Neural cell (in vitro differentiated cells): ENCODE measurements around the gene SMTNL2. TPM values are rescaled to one million over a fixed set of nuclear protein-coding genes. Genes with fewer than 3 reads are reported as not detected.

Source experiments
- H2AFZ ChIP-seq: fragments of 200-600, 300-800 bp; sonication (generic), shearing (Covaris generic); 2 replicates; pipeline ENCODE4 v1.6.0; 2014; ENCODE audit warnings: low read depth, mild to moderate bottlenecking, antibody characterized with exemption, low read length, moderate library complexity
- H3F3A ChIP-seq: fragments of 200-600 bp; shearing (Covaris generic); 2 replicates; pipeline ENCODE4 v1.6.1; 2016; ENCODE audit warnings: mild to moderate bottlenecking, moderate library complexity, mixed read lengths, antibody characterized with exemption, low read length; ENCODE audit not compliant: insufficient read depth, poor library complexity, severe bottlenecking
- H3K27ac ChIP-seq: fragments of 200-600, 300-800 bp; sonication (generic), shearing (Covaris generic); 2 replicates; pipeline ENCODE4 v1.5.1; 2014; ENCODE audit warnings: mild to moderate bottlenecking, low read length, moderate library complexity
- H3K27me3 ChIP-seq: fragments of 300-800, 200-600 bp; sonication (generic), shearing (Covaris generic); 2 replicates; pipeline ENCODE4 v1.6.0; 2014; ENCODE audit warnings: mild to moderate bottlenecking, low read depth, low read length, moderate library complexity; ENCODE audit not compliant: insufficient read depth
- H3K36me3 ChIP-seq: fragments of 300-800, 200-600 bp; sonication (generic), shearing (Covaris generic); 2 replicates; pipeline ENCODE4 v1.5.1; 2014; ENCODE audit warnings: mild to moderate bottlenecking, antibody characterized with exemption, low read length, moderate library complexity; ENCODE audit not compliant: insufficient read depth
- H3K4me2 ChIP-seq: fragments of 300-800, 200-600 bp; sonication (generic), shearing (Covaris generic); 2 replicates; pipeline ENCODE4 v1.6.0; 2014; ENCODE audit warnings: mild to moderate bottlenecking, low read length
- H3K4me3 ChIP-seq: fragments of 300-800, 200-600 bp; sonication (generic), shearing (Covaris generic); 2 replicates; pipeline ENCODE4 v1.5.1; 2014; ENCODE audit warnings: mild to moderate bottlenecking, low read length, moderate library complexity
- H3K79me2 ChIP-seq: fragments of 200-600 bp; shearing (Covaris generic); replicated peaks from 2 replicates; pipeline ENCODE4 v1.6.0; 2014; ENCODE audit warnings: mild to moderate bottlenecking, low read length, moderate library complexity; ENCODE audit not compliant: insufficient read depth
- H3K9ac ChIP-seq: fragments of 300-800, 200-600 bp; sonication (generic), shearing (Covaris generic); 2 replicates; pipeline ENCODE4 v1.6.1; 2016; ENCODE audit warnings: mild to moderate bottlenecking, low read length, mixed read lengths
- H3K9me2 ChIP-seq: fragments of 200-600 bp; shearing (Covaris generic); 2 replicates; pipeline ENCODE4 v1.6.1; 2016; ENCODE audit warnings: mild to moderate bottlenecking, low read length, mixed read lengths; ENCODE audit not compliant: insufficient read depth
- H3K9me3 ChIP-seq: fragments of 200-600, 300-800 bp; sonication (generic), shearing (Covaris generic); 2 replicates; pipeline ENCODE4 v1.6.1; 2016; ENCODE audit warnings: mild to moderate bottlenecking, mixed run types, low read length, moderate library complexity, mixed read lengths
- H4K20me1 ChIP-seq: fragments of 200-600 bp; shearing (Covaris generic); 2 replicates; pipeline ENCODE4 v1.6.1; 2016; ENCODE audit warnings: mild to moderate bottlenecking, mixed run types; ENCODE audit not compliant: insufficient read depth
- CTCF ChIP-seq: fragments of 450-650 bp; IDR thresholded peaks from 2 replicates; pipeline ENCODE4 v1.5.1; 2014; ENCODE audit warnings: antibody characterized with exemption, mild to moderate bottlenecking, moderate library complexity; ENCODE audit not compliant: poor library complexity, severe bottlenecking
- EP300 ChIP-seq: fragments of 450-650 bp; conservative IDR thresholded peaks from 2 replicates; pipeline ENCODE4 v1.6.1; 2014; ENCODE audit warnings: antibody characterized with exemption, mild to moderate bottlenecking, moderate library complexity; ENCODE audit not compliant: poor library complexity, severe bottlenecking
- EZH2 ChIP-seq: fragments of 200-600, 300-800 bp; shearing (Covaris generic), sonication (generic); IDR thresholded peaks from 2 replicates; pipeline ENCODE4 v1.6.1; 2014; ENCODE audit warnings: antibody characterized with exemption, low read length, borderline replicate concordance, mild to moderate bottlenecking; ENCODE audit not compliant: insufficient read depth, poor library complexity, severe bottlenecking
- MXI1 ChIP-seq: fragments of 450-650 bp; conservative IDR thresholded peaks from 2 replicates; pipeline ENCODE4 v1.6.1; 2014; ENCODE audit warnings: antibody characterized with exemption, mild to moderate bottlenecking; ENCODE audit not compliant: poor library complexity, severe bottlenecking
- POLR2AphosphoS5 ChIP-seq: IDR thresholded peaks from 2 replicates; pipeline ENCODE4 v1.6.1; 2012
- RAD21 ChIP-seq: fragments of 450-650 bp; conservative IDR thresholded peaks from 2 replicates; pipeline ENCODE4 v1.6.1; 2014; ENCODE audit warnings: antibody characterized with exemption, mild to moderate bottlenecking, moderate library complexity
- REST ChIP-seq: IDR thresholded peaks from 2 replicates; pipeline ENCODE4 v1.6.1; 2012; ENCODE audit warnings: borderline replicate concordance
- SMC3 ChIP-seq: fragments of 450-650 bp; conservative IDR thresholded peaks from 2 replicates; pipeline ENCODE4 v1.6.1; 2014; ENCODE audit warnings: antibody characterized with exemption, mild to moderate bottlenecking, moderate library complexity; ENCODE audit not compliant: poor library complexity
- TAF1 ChIP-seq: IDR thresholded peaks from 2 replicates; pipeline ENCODE4 v1.6.1; 2012; ENCODE audit warnings: low read depth
- polyA plus RNA-seq: library from polyadenylated mRNA; depleted of rRNA; stranded (reverse); fragments of >200 nt; gene quantifications from 2 replicates; pipeline ENCODE4 v1.2.3, GENCODE V29; 2014

Gene SMTNL2
- polyA plus RNA-seq, 1 donor from 2014 or later: 0.81 TPM

GRCh38 chr17:4582691-4583090 is 1.6 kb upstream of the SMTNL2 start:
- H3K36me3 ChIP-seq: no peaks in the 10 kb centered on the region
- no peak overlapping the region for H2AFZ ChIP-seq
- H3K79me2 ChIP-seq: no peaks in the 10 kb centered on the region
- H3K9me2 ChIP-seq: no peaks in the 10 kb centered on the region
- H3K4me2 ChIP-seq: no peak overlapping the region
- H4K20me1 ChIP-seq: no peaks in the 10 kb centered on the region
- no peaks in the 10 kb centered on the region for H3K9me3 ChIP-seq
- no peaks in the 10 kb centered on the region for H3F3A ChIP-seq
- H3K27me3 ChIP-seq: peaks cover 29% of the 10 kb centered on the region
- H3K27ac ChIP-seq: no peak overlapping the region
- H3K9ac ChIP-seq: no peak overlapping the region
- TF ChIP-seq RAD21: no peak
- no peak for TF ChIP-seq POLR2AphosphoS5
- TF ChIP-seq REST: no peak
- no peak for TF ChIP-seq TAF1
- TF ChIP-seq EP300: no peak
- TF ChIP-seq SMC3: no peak
- no peak for TF ChIP-seq EZH2
- no peak for TF ChIP-seq MXI1
- TF ChIP-seq CTCF: no peak
- no peak overlapping the region for H3K4me3 ChIP-seq

GRCh38 chr17:4583206-4583605 is 1.1 kb upstream of the SMTNL2 start:
- Histone ChIP-seq H3K4me3 (no peak overlapping the region), H3K9ac (no peak overlapping the region), H3K27me3 (peaks cover 29% of the 10 kb centered on the region), H3K27ac (no peak overlapping the region), H3K9me3 (no peaks in the 10 kb centered on the region), H3K9me2 (no peaks in the 10 kb centered on the region), H4K20me1 (no peaks in the 10 kb centered on the region), H3K79me2 (no peaks in the 10 kb centered on the region), H3K36me3 (no peaks in the 10 kb centered on the region), H3K4me2 (no peak overlapping the region), H3F3A (no peaks in the 10 kb centered on the region), H2AFZ (no peak overlapping the region)
- TF ChIP-seq EP300 (no peak), MXI1 (no peak), REST (no peak), SMC3 (no peak), EZH2 (no peak), POLR2AphosphoS5 (no peak), TAF1 (no peak), RAD21 (no peak)
